SK-N-SH treated with all-trans-retinoic acid at 6 μM for 48 hours (cell line): ENCODE results near the gene HEPHL1.

Experiments used
- ARNTL ChIP-seq: fragments of 450-650 bp; formaldehyde crosslinking; IDR thresholded peaks from 2 replicates; pipeline ENCODE4 v1.5.0; 2020; ENCODE audit warnings: low read depth, mild to moderate bottlenecking, moderate library complexity, borderline replicate concordance
- ESRRG ChIP-seq: fragments of 250-450 bp; sonication (Bioruptor Pico); IDR thresholded peaks from 2 replicates; pipeline ENCODE4 v1.6.1; 2021; ENCODE audit warnings: mild to moderate bottlenecking
- PATZ1 ChIP-seq: fragments of 250-450 bp; sonication (Bioruptor Pico); IDR thresholded peaks from 2 replicates; pipeline ENCODE4 v1.8.0; 2020; ENCODE audit warnings: mild to moderate bottlenecking, moderate library complexity, borderline replicate concordance
- POU6F1 ChIP-seq: fragments of 250-450 bp; sonication (Bioruptor Pico); IDR thresholded peaks from 2 replicates; pipeline ENCODE4 v1.8.0; 2021; ENCODE audit warnings: low read depth, mild to moderate bottlenecking, moderate library complexity, borderline replicate concordance
- TOX ChIP-seq: fragments of 250-450 bp; sonication (Bioruptor Pico); IDR thresholded peaks from 2 replicates; pipeline ENCODE4 v1.8.0; 2021; ENCODE audit warnings: mild to moderate bottlenecking, moderate library complexity, borderline replicate concordance
- ZFP3 ChIP-seq: fragments of 250-450 bp; sonication (Bioruptor Pico); IDR thresholded peaks from 2 replicates; pipeline ENCODE4 v1.5.0; 2020; ENCODE audit warnings: mild to moderate bottlenecking, moderate library complexity
- ZFP30 ChIP-seq: fragments of 450-650 bp; formaldehyde crosslinking; IDR thresholded peaks from 2 replicates; pipeline ENCODE4 v1.5.0; 2022; ENCODE audit warnings: mild to moderate bottlenecking, moderate library complexity
- ZNF565 ChIP-seq: fragments of 450-650 bp; formaldehyde crosslinking; conservative IDR thresholded peaks from 2 replicates; pipeline ENCODE4 v1.5.0; 2020; ENCODE audit warnings: low read depth, mild to moderate bottlenecking, moderate library complexity

- TF ChIP-seq ZNF565 (CRISPR knock-in tag), result no peak
- no peak for TF ChIP-seq PATZ1 (CRISPR knock-in tag)
- TF ChIP-seq POU6F1, result no peak
- no peak for TF ChIP-seq ARNTL (CRISPR knock-in tag)
- TF ChIP-seq ZFP3 (CRISPR knock-in tag), result no peak
- TF ChIP-seq TOX (CRISPR knock-in tag), result no peak
- TF ChIP-seq ESRRG (CRISPR knock-in tag), result no peak
- no peak for TF ChIP-seq ZFP30 (CRISPR knock-in tag)
Measured at GRCh38 chr11:94002226-94002625, 18.9 kb upstream of the HEPHL1 start.
